GM23338 (cell line): ENCODE results near the gene ELFN2. TPM values are rescaled to one million over a fixed set of nuclear protein-coding genes. Genes with fewer than 3 reads are reported as not detected.

Experiments used
- ATAC-seq: fragments of 200-7000 bp; cut with Tn5 transposase; 3 replicates; pipeline ENCODE4 v1.9.1; 2020
- DNase-seq: peaks from one replicate; pipeline ENCODE4 v3.0.0-alpha.2; 2015; ENCODE audit warnings: low spot score
- H2AFZ ChIP-seq: fragments of 200-600 bp; sonication (generic); 2 replicates; pipeline ENCODE4 v1.8.0; 2016; ENCODE audit warnings: antibody characterized with exemption, mild to moderate bottlenecking, moderate library complexity
- H3F3A ChIP-seq: fragments of 200-600 bp; sonication (generic); replicated peaks from 2 replicates; pipeline ENCODE4 v1.8.0; 2017; ENCODE audit warnings: antibody characterized with exemption, mixed run types, low read depth
- H3K27ac ChIP-seq: fragments of 200-600 bp; sonication (generic); 2 replicates; pipeline ENCODE4 v1.6.1; 2016; ENCODE audit warnings: low read depth
- H3K27me3 ChIP-seq: fragments of 200-600 bp; sonication (generic); 2 replicates; pipeline ENCODE4 v1.8.0; 2016; ENCODE audit warnings: mild to moderate bottlenecking, mixed run types, moderate library complexity; ENCODE audit not compliant: insufficient read depth
- H3K36me3 ChIP-seq: fragments of 200-600 bp; sonication (generic); 2 replicates; pipeline ENCODE4 v1.8.0; 2016; ENCODE audit warnings: mild to moderate bottlenecking; ENCODE audit not compliant: insufficient read depth
- H3K4me1 ChIP-seq: fragments of 200-600 bp; sonication (generic); 2 replicates; pipeline ENCODE4 v1.8.0; 2016; ENCODE audit warnings: mild to moderate bottlenecking, moderate library complexity; ENCODE audit not compliant: insufficient read depth
- H3K4me2 ChIP-seq: fragments of 200-600 bp; sonication (generic); 2 replicates; pipeline ENCODE4 v1.7.1; 2017; ENCODE audit warnings: mixed run types
- H3K4me3 ChIP-seq: fragments of 200-600 bp; sonication (generic); 2 replicates; pipeline ENCODE4 v1.6.1; 2016; ENCODE audit warnings: mixed run types
- H3K79me2 ChIP-seq: fragments of 200-600 bp; sonication (generic); replicated peaks from 2 replicates; pipeline ENCODE4 v1.8.0; 2017; ENCODE audit warnings: mild to moderate bottlenecking; ENCODE audit not compliant: insufficient read depth
- H3K9me2 ChIP-seq: fragments of 200-600 bp; sonication (generic); 2 replicates; pipeline ENCODE4 v1.8.0; 2017; ENCODE audit not compliant: insufficient read depth
- H4K20me1 ChIP-seq: fragments of 200-600 bp; sonication (generic); replicated peaks from 2 replicates; pipeline ENCODE4 v1.8.0; 2017; ENCODE audit warnings: mild to moderate bottlenecking; ENCODE audit not compliant: insufficient read depth
- H3K27ac Mint-ChIP-seq: 2 replicates; pipeline ENCODE4 v1.8.0; 2020; ENCODE audit warnings: inconsistent platforms, mild to moderate bottlenecking, moderate library complexity, mixed read lengths
- H3K27me3 Mint-ChIP-seq: 3 replicates; pipeline ENCODE4 v1.8.0; 2022; ENCODE audit warnings: low read depth, mild to moderate bottlenecking, moderate library complexity, mixed read lengths, inconsistent platforms; ENCODE audit not compliant: insufficient read depth, poor library complexity
- H3K36me3 Mint-ChIP-seq: 3 replicates; pipeline ENCODE4 v1.8.0; 2021; ENCODE audit warnings: low read depth, mild to moderate bottlenecking, inconsistent platforms, moderate library complexity, mixed read lengths
- H3K4me1 Mint-ChIP-seq: 3 replicates; pipeline ENCODE4 v1.8.0; 2020; ENCODE audit warnings: mild to moderate bottlenecking, inconsistent platforms, mixed read lengths
- H3K4me3 Mint-ChIP-seq: 3 replicates; pipeline ENCODE4 v1.8.0; 2021; ENCODE audit warnings: moderate library complexity, mild to moderate bottlenecking, inconsistent platforms, mixed read lengths
- H3K9me3 Mint-ChIP-seq: 3 replicates; pipeline ENCODE4 v1.8.0; 2020; ENCODE audit warnings: moderate library complexity, mild to moderate bottlenecking, inconsistent platforms, mixed read lengths
- CREB1 ChIP-seq: fragments of 250-450 bp; sonication (Bioruptor Pico); IDR thresholded peaks from 2 replicates; pipeline ENCODE4 v1.5.0; 2020; ENCODE audit warnings: low read depth, mild to moderate bottlenecking, moderate library complexity
- EZH2 ChIP-seq: fragments of 200-600 bp; sonication (generic); IDR thresholded peaks from one replicate; pipeline ENCODE4 v1.8.0; 2017; ENCODE audit warnings: antibody characterized with exemption, mild to moderate bottlenecking, low read depth; ENCODE audit not compliant: unreplicated experiment
- EZH2phosphoT487 ChIP-seq: fragments of 200-600 bp; sonication (generic); IDR thresholded peaks from one replicate; pipeline ENCODE4 v1.8.1; 2018; ENCODE audit warnings: antibody characterized with exemption; ENCODE audit not compliant: unreplicated experiment
- JUNB ChIP-seq: IDR thresholded peaks from one replicate; pipeline ENCODE4 v1.6.1; 2016; ENCODE audit warnings: antibody characterized with exemption; ENCODE audit not compliant: unreplicated experiment
- NANOG ChIP-seq: IDR thresholded peaks from 2 replicates; pipeline ENCODE4 v1.6.1; 2016; ENCODE audit warnings: antibody characterized with exemption, borderline replicate concordance
- POLR2AphosphoS5 ChIP-seq: IDR thresholded peaks from 2 replicates; pipeline ENCODE4 v1.6.1; 2016; ENCODE audit warnings: antibody characterized with exemption, low read depth
- STAT1 ChIP-seq: IDR thresholded peaks from one replicate; pipeline ENCODE4 v1.6.1; 2016; ENCODE audit warnings: antibody characterized with exemption; ENCODE audit not compliant: unreplicated experiment
- ZNF114 ChIP-seq: fragments of 250-450 bp; sonication (Bioruptor Pico); IDR thresholded peaks from 2 replicates; pipeline ENCODE4 v1.5.0; 2020; ENCODE audit warnings: mild to moderate bottlenecking, moderate library complexity
- ZNF331 ChIP-seq: fragments of 250-450 bp; sonication (Bioruptor Pico); IDR thresholded peaks from 2 replicates; pipeline ENCODE4 v1.5.0; 2020; ENCODE audit warnings: low read depth, mild to moderate bottlenecking, moderate library complexity
- polyA plus RNA-seq: library from polyadenylated mRNA; unstranded; fragments of >200 nt; fragmentation: Nextera tagmentation; extraction: Ambion mirVana; gene quantifications from 2 replicates; pipeline ENCODE4 v1.2.1, GENCODE V29; 2016
- total RNA-seq: library from RNA; depleted of rRNA; stranded (reverse); fragments of >200 nt; shearing (Covaris generic); gene quantifications from 2 replicates; pipeline ENCODE4 v1.2.3, GENCODE V29; 2014
- TF ChIP-seq, protein P1 (sequence below): IDR thresholded peaks from one replicate; pipeline ENCODE4 v1.6.1; 2018; ENCODE audit warnings: antibody characterized with exemption; ENCODE audit not compliant: unreplicated experiment
- TF ChIP-seq, protein P2 (sequence below), 2 experiments: fragments of 200-600 bp in 1 of 2; sonication (generic) in 1 of 2; conservative IDR thresholded peaks; 2 replicates each; pipeline versions ENCODE4 v1.5.1 to v1.6.1; 2016 to 2017; ENCODE audit warnings: antibody characterized with exemption in 2 of 2, low read depth in 2 of 2, mild to moderate bottlenecking in 2 of 2, moderate library complexity in 1 of 2
- TF ChIP-seq, protein P3 (sequence below): IDR thresholded peaks from 2 replicates; pipeline ENCODE4 v1.6.1; 2016; ENCODE audit warnings: antibody characterized with exemption

Gene ELFN2
- total and polyA plus RNA-seq, 2 experiments from 2014 or later, result 0.18 to 0.35 TPM

DNA sequence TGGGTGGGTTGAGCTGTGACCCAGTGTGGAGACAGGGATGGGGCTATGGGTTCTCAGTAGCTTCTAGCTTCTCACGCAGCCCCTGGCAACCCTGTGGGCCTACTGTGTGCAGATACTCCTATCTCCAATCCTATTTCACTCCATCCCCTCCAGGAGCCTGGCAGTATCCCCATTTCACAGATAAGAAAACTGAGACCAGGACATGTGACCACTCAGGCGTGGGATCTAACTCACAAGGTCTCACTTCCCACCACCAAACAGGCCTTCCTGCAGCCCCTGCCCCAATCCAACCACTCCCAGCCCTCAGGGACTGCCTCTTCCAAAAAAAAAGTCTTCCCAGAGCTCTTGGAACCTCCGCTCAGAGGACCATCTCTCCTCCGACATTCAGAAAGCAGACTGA, 15.6 kb downstream of the ELFN2 start (continued):
- no peak for TF ChIP-seq EZH2
- no peak for TF ChIP-seq JUNB
- TF ChIP-seq, protein P1, sequence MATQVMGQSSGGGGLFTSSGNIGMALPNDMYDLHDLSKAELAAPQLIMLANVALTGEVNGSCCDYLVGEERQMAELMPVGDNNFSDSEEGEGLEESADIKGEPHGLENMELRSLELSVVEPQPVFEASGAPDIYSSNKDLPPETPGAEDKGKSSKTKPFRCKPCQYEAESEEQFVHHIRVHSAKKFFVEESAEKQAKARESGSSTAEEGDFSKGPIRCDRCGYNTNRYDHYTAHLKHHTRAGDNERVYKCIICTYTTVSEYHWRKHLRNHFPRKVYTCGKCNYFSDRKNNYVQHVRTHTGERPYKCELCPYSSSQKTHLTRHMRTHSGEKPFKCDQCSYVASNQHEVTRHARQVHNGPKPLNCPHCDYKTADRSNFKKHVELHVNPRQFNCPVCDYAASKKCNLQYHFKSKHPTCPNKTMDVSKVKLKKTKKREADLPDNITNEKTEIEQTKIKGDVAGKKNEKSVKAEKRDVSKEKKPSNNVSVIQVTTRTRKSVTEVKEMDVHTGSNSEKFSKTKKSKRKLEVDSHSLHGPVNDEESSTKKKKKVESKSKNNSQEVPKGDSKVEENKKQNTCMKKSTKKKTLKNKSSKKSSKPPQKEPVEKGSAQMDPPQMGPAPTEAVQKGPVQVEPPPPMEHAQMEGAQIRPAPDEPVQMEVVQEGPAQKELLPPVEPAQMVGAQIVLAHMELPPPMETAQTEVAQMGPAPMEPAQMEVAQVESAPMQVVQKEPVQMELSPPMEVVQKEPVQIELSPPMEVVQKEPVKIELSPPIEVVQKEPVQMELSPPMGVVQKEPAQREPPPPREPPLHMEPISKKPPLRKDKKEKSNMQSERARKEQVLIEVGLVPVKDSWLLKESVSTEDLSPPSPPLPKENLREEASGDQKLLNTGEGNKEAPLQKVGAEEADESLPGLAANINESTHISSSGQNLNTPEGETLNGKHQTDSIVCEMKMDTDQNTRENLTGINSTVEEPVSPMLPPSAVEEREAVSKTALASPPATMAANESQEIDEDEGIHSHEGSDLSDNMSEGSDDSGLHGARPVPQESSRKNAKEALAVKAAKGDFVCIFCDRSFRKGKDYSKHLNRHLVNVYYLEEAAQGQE, result no peak
- no peak for TF ChIP-seq ZNF114 (CRISPR knock-in tag)
- TF ChIP-seq ZNF331 (CRISPR knock-in tag), result no peak
- TF ChIP-seq, protein P2, sequence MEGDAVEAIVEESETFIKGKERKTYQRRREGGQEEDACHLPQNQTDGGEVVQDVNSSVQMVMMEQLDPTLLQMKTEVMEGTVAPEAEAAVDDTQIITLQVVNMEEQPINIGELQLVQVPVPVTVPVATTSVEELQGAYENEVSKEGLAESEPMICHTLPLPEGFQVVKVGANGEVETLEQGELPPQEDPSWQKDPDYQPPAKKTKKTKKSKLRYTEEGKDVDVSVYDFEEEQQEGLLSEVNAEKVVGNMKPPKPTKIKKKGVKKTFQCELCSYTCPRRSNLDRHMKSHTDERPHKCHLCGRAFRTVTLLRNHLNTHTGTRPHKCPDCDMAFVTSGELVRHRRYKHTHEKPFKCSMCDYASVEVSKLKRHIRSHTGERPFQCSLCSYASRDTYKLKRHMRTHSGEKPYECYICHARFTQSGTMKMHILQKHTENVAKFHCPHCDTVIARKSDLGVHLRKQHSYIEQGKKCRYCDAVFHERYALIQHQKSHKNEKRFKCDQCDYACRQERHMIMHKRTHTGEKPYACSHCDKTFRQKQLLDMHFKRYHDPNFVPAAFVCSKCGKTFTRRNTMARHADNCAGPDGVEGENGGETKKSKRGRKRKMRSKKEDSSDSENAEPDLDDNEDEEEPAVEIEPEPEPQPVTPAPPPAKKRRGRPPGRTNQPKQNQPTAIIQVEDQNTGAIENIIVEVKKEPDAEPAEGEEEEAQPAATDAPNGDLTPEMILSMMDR (conservative IDR thresholded peaks at IDR 0.05; ENCODE audit: low read depth in 2 of 2), result no peak
- no peak for TF ChIP-seq CREB1 (CRISPR knock-in tag)
- no peak for TF ChIP-seq EZH2phosphoT487

DNA sequence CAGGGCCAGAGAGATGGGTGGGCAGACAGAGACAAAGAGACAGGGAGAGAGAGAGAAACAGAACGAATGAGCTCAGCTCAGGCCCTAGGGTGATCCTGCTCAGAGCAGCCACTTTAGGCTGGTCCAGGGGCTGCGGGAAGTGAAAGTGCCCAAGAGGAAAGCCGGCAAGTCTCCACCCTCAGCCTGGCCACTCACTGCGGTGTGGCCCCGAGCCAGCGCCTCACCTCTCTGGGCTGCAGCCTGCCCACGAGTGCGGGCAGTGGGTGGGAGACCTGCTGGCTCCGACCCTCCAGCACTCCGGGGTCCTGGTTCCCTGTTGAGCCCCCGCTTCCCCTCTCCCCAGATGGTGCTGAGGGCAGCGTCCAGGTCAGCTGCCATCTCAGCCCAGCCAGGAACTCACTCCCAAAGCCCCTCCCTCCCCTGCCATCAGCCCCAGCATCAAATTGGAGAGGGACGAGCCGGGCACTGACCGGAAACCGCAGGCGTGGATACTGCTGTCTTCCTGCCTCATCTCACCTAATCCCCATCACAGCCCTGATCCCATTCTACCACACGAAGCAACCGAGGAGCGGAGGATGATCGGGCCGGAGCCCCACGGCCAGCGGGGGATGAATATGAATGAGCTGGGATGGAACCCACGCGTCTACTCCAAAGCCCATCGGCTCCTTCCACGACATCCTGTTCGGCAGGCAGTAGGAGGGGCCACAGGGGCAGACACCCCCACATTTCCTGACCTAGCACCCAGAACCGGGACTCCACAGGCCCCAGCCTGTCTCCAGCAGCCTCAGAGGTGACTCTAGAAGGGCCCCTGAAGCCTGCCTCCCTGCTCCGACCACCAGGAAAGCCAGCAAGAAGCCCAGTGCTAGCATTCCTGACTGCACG, 16.9 kb downstream of the ELFN2 start:
- H3F3A ChIP-seq, result no peaks in the 10 kb centered on the region
- no peaks in the 10 kb centered on the region for H4K20me1 ChIP-seq
- Mint-ChIP-seq H3K27ac (no peak overlapping the region; the same call in 1 of the 2 replicates), H3K27me3 (peaks cover 3% of the 10 kb centered on the region), H3K36me3 (no peaks in the 10 kb centered on the region), H3K4me1 (peaks cover 6% of the 10 kb centered on the region; the same call in 2 of the 3 replicates), H3K4me3 (no peak overlapping the region), H3K9me3 (no peaks in the 10 kb centered on the region)
- H3K9me2 ChIP-seq, result no peaks in the 10 kb centered on the region
- H3K79me2 ChIP-seq, result no peaks in the 10 kb centered on the region
- DNase-seq (no peak), ATAC-seq (peak; percentile 19)
- H3K4me1 ChIP-seq, result no peaks in the 10 kb centered on the region
- no peak overlapping the region for H2AFZ ChIP-seq
- H3K4me3 ChIP-seq, result no peak overlapping the region
- no peak overlapping the region for H3K27ac ChIP-seq
- H3K27me3 ChIP-seq, result no peaks in the 10 kb centered on the region
- H3K4me2 ChIP-seq, result no peak overlapping the region
- H3K36me3 ChIP-seq, result no peaks in the 10 kb centered on the region
- TF ChIP-seq STAT1 (no peak), NANOG (no peak), EZH2phosphoT487 (no peak), ZNF114 (CRISPR knock-in tag) (no peak), POLR2AphosphoS5 (no peak), CREB1 (CRISPR knock-in tag) (no peak)
- TF ChIP-seq, protein P3, sequence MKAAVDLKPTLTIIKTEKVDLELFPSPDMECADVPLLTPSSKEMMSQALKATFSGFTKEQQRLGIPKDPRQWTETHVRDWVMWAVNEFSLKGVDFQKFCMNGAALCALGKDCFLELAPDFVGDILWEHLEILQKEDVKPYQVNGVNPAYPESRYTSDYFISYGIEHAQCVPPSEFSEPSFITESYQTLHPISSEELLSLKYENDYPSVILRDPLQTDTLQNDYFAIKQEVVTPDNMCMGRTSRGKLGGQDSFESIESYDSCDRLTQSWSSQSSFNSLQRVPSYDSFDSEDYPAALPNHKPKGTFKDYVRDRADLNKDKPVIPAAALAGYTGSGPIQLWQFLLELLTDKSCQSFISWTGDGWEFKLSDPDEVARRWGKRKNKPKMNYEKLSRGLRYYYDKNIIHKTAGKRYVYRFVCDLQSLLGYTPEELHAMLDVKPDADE, result no peak
